Central memory CD8-positive, alpha-beta T cell (primary cell): ENCODE measurements around the gene DCLRE1C.
"Not testable (repeated sequence)": the region's sequence is repeated elsewhere in the genome, so short reads cannot be mapped to it uniquely, and the experiment has no call there.

Experiments
- ATAC-seq: fragments of 150-1000 bp; cut with Tn5 transposase; replicated peaks from 2 replicates; pipeline ENCODE4 v1.10.0; 2022; ENCODE audit warnings: mild to moderate bottlenecking, moderate FRiP score, moderate number of reproducible peaks; ENCODE audit not compliant: poor library complexity, severe bottlenecking; ENCODE audit errors: extremely low read depth
- DNase-seq, 2 donors: peaks; one replicate each; pipeline ENCODE4 v3.0.0; 2021; ENCODE audit warnings: low spot score in 2 of 2
- H3K27ac Mint-ChIP-seq: one replicate; pipeline ENCODE4 v1.8.0; 2022; ENCODE audit warnings: low read depth, mild to moderate bottlenecking, moderate library complexity, mixed read lengths
- H3K27me3 Mint-ChIP-seq: one replicate; pipeline ENCODE4 v1.8.0; 2022; ENCODE audit warnings: mixed read lengths
- H3K36me3 Mint-ChIP-seq: one replicate; pipeline ENCODE4 v1.8.0; 2022; ENCODE audit warnings: mild to moderate bottlenecking, moderate library complexity, mixed read lengths; ENCODE audit not compliant: insufficient read depth
- H3K4me1 Mint-ChIP-seq: one replicate; pipeline ENCODE4 v1.8.0; 2022; ENCODE audit warnings: mixed read lengths
- H3K4me3 Mint-ChIP-seq: one replicate; pipeline ENCODE4 v1.8.0; 2022; ENCODE audit warnings: mild to moderate bottlenecking, moderate library complexity, mixed read lengths
- H3K9me3 Mint-ChIP-seq: one replicate; pipeline ENCODE4 v1.8.0; 2022; ENCODE audit warnings: mixed read lengths

DCLRE1C gene

DNA sequence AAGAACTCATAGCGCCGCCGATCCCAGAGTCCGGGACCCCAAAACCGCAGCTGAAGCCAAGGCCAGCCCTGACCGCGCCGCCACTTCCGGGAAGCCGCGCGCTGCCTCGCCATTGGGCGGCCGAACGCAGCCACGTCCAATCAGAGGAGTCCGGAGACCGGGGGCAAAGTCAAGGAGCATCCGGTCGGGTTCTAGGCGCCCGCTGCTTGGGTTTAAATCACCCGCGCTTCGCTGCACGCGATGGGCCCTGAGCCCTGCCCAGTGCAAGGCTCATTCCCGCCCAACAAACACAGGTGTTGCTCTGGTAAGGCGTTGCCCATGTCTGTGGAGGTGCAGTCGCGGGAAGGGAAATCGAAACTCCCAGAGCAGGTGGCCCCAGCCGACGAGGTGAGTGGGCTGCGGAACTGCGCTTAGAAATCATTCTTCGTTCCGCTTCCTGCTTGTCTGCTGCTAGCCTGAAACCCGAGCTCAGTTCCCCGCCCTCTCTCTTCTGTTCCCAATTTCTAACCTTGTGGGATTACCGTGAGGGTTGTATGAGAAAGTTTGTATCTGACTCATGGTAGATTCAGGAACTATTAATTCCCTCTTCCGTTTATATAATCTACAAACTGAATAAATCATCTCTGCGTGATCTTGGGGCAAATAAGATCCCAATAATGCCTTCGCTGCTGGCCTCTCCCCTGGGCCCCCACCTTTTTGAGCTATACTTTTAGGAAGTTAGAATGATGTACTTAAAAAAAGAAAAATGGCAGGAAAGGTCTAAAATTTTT, at the start of gene DCLRE1C:
Gene DCLRE1C, minus strand, starts transcription at position 96 of the 770 bp plus-strand sequence. Its CDS starts 86 bp downstream, at position 10.
- no peaks in the 10 kb centered on the region for H3K27me3 Mint-ChIP-seq
- H3K27ac Mint-ChIP-seq, result peak within 1 kb of the TSS; percentile 96
- H3K4me3 Mint-ChIP-seq, result peak within 1 kb of the TSS; percentile 91
- peaks cover 15% of the 10 kb centered on the region for H3K36me3 Mint-ChIP-seq
- peak; percentile 89 for ATAC-seq
- H3K9me3 Mint-ChIP-seq, result no peaks in the 10 kb centered on the region
- DNase-seq, result peak; percentile 69 to 71
- H3K4me1 Mint-ChIP-seq, result peaks cover 42% of the 10 kb centered on the region

DNA sequence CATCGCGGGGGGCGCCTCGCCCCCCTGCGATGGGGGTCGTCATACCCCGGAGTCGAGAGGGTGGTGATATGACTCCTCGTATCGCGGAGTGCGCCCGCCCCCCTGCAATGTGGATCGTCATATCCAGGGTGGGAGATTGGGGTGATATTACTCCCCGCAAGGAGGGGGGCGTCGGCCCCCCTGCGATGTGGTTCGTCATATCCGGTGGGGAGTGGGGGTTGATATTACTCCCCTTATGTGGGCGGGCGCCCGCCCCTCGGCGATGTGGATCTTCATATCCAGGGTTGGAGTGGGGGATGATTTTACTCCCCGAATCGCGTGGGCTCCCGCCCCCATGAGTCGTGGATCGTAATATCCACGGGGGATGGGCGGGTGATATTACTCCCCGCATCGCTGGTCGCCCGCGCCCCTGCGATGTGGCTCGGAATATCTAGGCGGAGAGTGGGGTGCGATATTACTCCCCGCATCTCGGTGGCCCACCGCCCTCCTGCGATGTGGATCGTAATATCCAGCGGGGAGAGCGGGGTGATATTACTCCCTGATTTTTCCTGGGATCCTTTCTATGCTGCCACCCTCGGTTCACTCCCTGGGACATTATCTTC, 42.2 kb upstream of the DCLRE1C start:
- Mint-ChIP-seq H3K27me3 (peaks cover 40% of the 10 kb centered on the region), H3K9me3 (no peaks in the 10 kb centered on the region), H3K36me3 (no peaks in the 10 kb centered on the region), H3K4me3 (no peak overlapping the region), H3K27ac (no peak overlapping the region), H3K4me1 (peaks cover 4% of the 10 kb centered on the region)
- DNase-seq, result no peak
- ATAC-seq, result no peak

DNA sequence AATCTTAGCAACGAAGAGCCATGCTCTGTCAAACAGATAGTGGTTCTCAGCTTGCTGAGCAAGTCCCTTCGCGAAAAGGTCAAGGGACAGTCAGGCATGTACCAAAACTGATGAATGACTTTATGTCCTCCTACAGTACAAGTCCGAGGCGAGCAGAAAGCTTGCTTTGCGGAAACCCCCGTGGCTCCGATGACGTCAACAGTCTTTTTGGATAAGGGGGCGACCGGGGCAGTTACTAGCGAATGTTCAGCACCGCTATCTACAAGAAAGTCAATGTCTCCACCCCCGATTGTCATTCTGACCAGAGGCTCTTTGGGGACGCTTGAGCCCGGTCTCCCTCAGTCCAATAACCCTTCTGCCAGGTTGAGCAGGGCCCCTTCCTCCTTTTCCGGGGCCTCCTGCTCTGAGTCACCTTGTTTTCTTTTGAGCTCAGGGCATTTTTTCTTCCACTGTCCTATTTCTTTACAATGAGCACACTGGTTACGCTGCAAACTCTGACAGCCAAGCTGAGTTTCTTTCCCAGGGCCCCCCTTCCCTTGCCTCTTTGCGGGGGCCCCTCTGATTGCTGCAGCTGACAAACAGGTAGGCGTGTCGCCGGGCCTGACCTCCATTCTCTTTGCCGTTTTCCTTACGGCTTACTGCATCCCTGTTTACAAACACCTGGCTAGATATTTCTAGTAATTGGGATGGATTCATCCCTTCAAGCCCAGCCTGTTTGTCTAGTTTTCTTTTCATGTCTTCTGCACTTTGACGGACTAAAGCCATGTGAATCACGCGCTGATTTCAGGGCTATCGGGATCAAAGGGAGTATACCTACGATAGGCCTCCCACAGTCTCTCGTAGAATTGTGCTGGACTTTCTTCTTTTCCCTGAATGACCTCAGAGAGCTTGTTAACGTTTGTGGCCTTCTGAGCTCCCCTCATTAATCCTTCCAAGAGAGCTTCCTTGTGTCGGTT, 39.9 kb upstream of the DCLRE1C start:
- not testable (repeated sequence) for DNase-seq, H3K9me3 Mint-ChIP-seq, H3K27ac Mint-ChIP-seq, H3K4me3 Mint-ChIP-seq, H3K36me3 Mint-ChIP-seq, H3K4me1 Mint-ChIP-seq, ATAC-seq
- H3K27me3 Mint-ChIP-seq, result peaks cover 38% of the 10 kb centered on the region

DNA sequence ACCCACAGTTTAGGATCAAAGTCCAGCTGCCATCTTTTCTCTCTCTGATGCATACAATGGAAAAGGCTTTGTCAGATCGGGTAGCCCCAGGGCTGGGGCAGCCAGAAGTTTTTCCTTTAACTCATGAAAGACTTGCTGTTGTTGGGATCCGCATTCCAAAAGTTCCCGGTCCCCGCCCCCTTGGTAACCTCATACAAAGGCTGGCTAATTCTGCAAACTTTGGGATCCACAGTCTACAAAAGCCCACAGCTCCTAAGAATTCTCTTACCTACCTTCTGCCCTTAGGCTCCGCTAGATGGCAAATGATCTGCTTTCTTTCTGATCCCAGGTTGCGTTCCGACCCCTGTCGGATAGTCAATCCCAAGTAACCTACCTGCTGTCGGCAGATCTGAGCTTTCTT, 38.4 kb upstream of the DCLRE1C start:
- H3K36me3 Mint-ChIP-seq, H3K9me3 Mint-ChIP-seq, ATAC-seq, H3K4me1 Mint-ChIP-seq, H3K4me3 Mint-ChIP-seq, H3K27ac Mint-ChIP-seq, DNase-seq: not testable (repeated sequence)
- peaks cover 51% of the 10 kb centered on the region for H3K27me3 Mint-ChIP-seq

DNA sequence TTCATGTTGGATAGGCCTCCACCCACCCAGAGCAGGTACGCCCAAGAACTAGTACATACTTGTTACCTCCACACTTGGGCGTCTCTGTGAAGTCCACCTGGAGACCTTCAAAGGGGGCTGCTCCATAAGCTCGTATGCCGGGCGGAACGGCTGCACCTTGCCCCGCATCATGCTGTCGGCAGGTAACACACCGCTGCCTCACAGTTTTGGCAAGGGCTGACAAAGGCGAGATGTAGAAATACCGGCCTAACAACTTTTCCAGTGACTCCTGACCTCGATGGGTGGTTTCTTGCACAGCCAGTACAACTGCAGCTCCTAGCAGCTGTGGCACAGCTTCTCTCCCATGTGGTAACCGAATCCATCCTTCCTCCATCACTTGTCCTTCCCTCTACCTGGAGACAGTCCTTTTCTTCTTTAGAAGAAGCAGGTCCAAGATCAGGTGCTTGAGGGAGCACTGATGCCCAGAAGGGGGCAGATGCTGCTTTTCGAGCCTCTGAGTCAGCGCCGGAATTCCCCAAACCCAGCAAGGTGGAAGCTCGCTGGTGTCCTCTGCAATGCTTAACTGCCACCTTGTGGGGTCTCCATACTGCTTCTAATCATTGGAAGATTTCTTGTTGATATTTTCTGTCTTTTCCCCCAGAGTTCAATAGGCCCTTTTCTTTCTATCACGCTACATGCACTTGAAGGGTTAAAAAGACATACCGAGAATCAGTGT, 37.3 kb upstream of the DCLRE1C start:
- ATAC-seq, H3K27ac Mint-ChIP-seq, H3K4me1 Mint-ChIP-seq, DNase-seq, H3K36me3 Mint-ChIP-seq, H3K4me3 Mint-ChIP-seq, H3K9me3 Mint-ChIP-seq: not testable (repeated sequence)
- peaks cover 62% of the 10 kb centered on the region for H3K27me3 Mint-ChIP-seq

DNA sequence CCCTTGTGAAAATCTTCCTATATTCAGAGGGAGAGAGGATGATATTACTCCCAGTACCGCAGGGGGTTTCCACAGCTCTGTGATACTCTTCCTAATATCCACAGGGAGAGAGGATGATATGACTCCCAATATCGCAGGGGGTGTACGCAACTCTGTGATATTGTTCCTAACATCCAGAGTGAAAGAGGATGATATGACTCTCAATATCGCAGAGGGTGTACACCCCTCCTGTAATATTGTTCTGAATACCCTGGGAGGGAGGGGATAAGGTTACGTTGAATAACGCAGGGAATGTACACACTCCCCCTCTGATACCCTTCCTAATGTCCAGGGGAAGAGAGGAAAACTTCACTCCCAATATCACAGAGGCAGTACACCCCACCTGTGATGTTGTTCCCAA, 35.7 kb upstream of the DCLRE1C start:
- not testable (repeated sequence) for DNase-seq, H3K36me3 Mint-ChIP-seq, H3K27ac Mint-ChIP-seq, ATAC-seq, H3K4me1 Mint-ChIP-seq, H3K9me3 Mint-ChIP-seq, H3K4me3 Mint-ChIP-seq
- H3K27me3 Mint-ChIP-seq, result peaks cover 57% of the 10 kb centered on the region

DNA sequence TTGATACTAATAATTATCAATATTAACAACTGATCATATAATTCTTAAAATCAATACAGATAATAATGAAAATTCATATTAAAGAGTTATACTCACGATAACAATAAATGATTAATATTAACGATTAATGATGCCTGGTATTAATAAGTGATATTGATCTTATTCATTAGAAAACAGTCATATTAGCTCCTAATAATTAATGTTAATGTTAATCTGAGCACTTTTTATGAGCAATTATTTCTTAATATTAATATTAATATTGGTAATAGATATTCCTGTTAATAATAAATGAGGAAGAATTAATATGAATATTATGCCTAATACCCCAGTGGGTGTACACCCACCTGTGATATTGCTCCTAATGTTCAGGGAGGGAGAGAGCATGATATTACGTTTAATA, 28.8 kb upstream of the DCLRE1C start:
- no peaks in the 10 kb centered on the region for H3K4me1 Mint-ChIP-seq
- peaks cover 54% of the 10 kb centered on the region for H3K27me3 Mint-ChIP-seq
- H3K4me3 Mint-ChIP-seq, result no peak overlapping the region
- no peaks in the 10 kb centered on the region for H3K36me3 Mint-ChIP-seq
- H3K27ac Mint-ChIP-seq, result no peak overlapping the region
- ATAC-seq (no peak), DNase-seq (no peak)
- H3K9me3 Mint-ChIP-seq, result no peaks in the 10 kb centered on the region

DNA sequence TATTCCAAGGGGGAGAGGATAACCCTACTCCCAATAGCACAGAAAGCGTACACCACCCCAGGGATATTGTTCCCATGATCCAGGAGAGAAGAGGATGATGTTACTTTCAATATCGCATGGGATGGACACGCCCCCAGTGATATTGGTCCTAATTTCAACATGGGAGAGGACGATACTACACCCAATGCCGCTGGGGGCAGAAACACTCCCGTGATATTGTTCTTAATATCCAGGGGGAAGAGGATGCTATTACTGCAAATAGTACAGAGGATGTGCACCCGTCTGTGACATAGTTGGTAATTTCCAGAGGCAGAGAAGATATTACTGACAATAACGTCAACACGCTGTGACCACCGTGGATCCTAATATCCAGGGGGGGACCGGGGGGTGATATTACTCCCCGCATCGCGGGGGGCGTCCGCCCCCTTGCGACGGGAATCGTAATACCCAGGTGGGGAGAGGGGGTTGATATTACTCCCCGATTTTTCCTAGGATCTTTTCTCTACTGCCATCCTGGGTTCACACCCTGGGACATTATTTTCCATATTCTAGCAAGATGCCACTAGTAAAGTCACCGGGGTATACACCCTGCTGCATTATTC, 21.9 kb upstream of the DCLRE1C start:
- Mint-ChIP-seq H3K4me3 (no peak overlapping the region), H3K4me1 (no peaks in the 10 kb centered on the region), H3K36me3 (no peaks in the 10 kb centered on the region), H3K9me3 (no peaks in the 10 kb centered on the region), H3K27ac (no peak overlapping the region), H3K27me3 (peaks cover 37% of the 10 kb centered on the region)
- no peak for DNase-seq
- ATAC-seq, result no peak

DNA sequence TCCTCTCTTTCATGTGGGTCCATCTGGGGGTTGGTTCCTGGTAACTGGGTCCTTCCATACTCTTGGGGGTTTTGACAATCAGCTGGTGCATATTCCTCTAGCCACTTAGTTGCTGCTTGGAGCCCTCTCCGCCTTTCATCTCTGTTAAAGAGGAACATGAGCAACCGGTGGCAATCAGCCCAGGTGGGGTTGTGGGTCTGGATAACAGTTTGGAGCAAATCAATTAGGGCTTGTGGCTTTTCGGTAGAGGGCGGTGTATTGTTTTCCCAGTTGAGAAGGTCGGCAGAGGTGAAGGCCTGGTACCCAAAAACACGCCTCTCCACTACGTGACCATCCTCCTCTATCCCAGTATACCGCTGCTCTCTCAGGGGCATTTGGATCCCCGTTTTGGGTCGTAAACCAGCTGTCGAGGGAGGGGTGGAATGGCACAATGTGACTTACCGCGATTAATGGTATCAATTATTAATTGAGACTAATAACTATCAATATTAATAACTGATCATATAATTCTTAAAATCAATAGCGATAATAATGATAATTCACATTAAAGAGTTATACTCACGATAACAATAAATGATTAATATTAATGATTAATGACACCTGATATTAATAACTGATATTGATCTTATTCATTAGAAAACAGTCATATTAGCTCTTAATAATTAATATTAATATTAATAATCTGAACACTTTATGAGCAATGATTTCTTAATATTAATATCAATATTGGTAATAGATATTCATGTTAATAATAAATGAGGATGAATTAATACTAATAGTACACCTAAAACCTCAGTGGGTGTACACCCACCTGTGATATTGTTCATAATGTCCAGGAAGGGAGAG, 20.5 kb upstream of the DCLRE1C start:
- H3K27me3 Mint-ChIP-seq, result peaks cover 31% of the 10 kb centered on the region
- not testable (repeated sequence) for H3K9me3 Mint-ChIP-seq, H3K36me3 Mint-ChIP-seq, H3K4me1 Mint-ChIP-seq, DNase-seq, H3K4me3 Mint-ChIP-seq, ATAC-seq, H3K27ac Mint-ChIP-seq

DNA sequence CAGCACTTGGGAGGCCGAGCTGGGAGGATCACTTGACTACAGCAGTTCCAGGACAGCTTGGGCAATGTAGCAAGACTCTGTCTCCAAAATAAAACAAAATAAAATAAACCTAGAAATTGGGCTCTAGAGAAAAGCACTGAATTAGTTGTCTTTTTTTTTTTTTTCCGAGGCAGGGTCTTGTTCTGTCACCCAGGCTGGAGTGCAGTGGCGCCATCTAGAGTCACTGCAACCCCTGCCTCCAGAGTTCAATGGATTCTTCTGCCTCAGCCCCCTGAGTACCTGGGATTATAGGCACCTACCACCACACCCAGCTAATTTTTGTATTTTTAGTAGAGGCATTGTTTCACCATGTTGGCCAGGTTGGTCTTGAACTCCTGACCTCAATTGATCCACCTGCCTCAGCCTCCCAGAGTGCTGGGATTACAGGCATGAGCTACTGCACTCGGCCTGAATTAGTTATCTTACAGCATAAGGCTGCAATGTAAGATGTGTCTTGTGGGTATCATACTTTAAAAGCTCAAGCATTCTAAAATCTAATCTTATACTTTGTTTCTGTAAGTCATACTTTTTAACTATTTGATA, 18.1 kb upstream of the DCLRE1C start:
- Mint-ChIP-seq H3K36me3 (no peaks in the 10 kb centered on the region), H3K27ac (no peak overlapping the region), H3K4me1 (no peaks in the 10 kb centered on the region), H3K27me3 (peaks cover 29% of the 10 kb centered on the region), H3K9me3 (no peaks in the 10 kb centered on the region), H3K4me3 (no peak overlapping the region)
- DNase-seq (no peak), ATAC-seq (peak; percentile 49)

DNA sequence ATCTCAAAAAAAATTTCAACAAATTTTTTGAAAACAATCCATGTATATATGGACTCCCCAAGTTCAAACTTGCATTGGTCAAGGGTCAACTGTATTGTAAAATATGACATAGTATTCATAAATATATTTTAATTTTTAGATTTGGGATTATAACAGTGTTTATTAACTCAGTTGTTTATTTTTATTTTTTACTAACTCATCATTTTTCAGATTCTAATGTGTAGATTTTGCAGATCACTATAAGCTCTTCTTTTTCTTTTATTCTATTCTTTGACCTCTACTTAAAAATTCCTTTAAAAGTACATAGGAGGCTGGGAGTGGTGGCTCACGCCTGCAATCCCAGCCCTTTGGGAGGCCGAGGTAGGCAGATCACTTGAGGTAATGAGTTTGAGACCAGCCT, 14.0 kb upstream of the DCLRE1C start:
- no peaks in the 10 kb centered on the region for H3K27me3 Mint-ChIP-seq
- H3K9me3 Mint-ChIP-seq, result no peaks in the 10 kb centered on the region
- no peak for DNase-seq
- no peak overlapping the region for H3K4me3 Mint-ChIP-seq
- H3K27ac Mint-ChIP-seq, result no peak overlapping the region
- no peaks in the 10 kb centered on the region for H3K36me3 Mint-ChIP-seq
- no peaks in the 10 kb centered on the region for H3K4me1 Mint-ChIP-seq
- ATAC-seq, result no peak
